Activated CD4-positive, alpha-beta T cell treated with anti-CD3 and anti-CD28 coated beads for 36 hours (primary cell): Measurements from ENCODE around the gene FEN1. TPM values are rescaled to one million over a fixed set of nuclear protein-coding genes. Genes with fewer than 3 reads are reported as not detected.

ENCODE experiments used
- ATAC-seq: fragments of 200-7000 bp; cut with Tn5 transposase; one replicate; pipeline ENCODE4 v1.10.0; 2021; ENCODE audit warnings: mild to moderate bottlenecking, moderate library complexity
- CTCF ChIA-PET: fragments of 350-600 bp; sonication (Branson Sonifier 250); formaldehyde crosslinking; loops from one replicate; lab custom pipeline; 2021; ENCODE audit warnings: antibody characterized with exemption; lab: Charles Lee
- POLR2A ChIA-PET: fragments of 350-600 bp; sonication (Branson Sonifier 250); formaldehyde crosslinking; loops from one replicate; lab custom pipeline; 2021; ENCODE audit warnings: antibody characterized with exemption, inconsistent platforms; lab: Charles Lee
- DNase-seq: peaks from one replicate; pipeline ENCODE4 v3.0.0-alpha.2; 2020
- H3K27ac Mint-ChIP-seq: one replicate; pipeline ENCODE4 v1.8.0; 2021; ENCODE audit warnings: mixed read lengths
- H3K27me3 Mint-ChIP-seq: one replicate; pipeline ENCODE4 v1.8.0; 2021; ENCODE audit warnings: mixed read lengths
- H3K36me3 Mint-ChIP-seq: one replicate; pipeline ENCODE4 v1.8.0; 2021; ENCODE audit warnings: low read depth, mixed read lengths
- H3K4me1 Mint-ChIP-seq: one replicate; pipeline ENCODE4 v1.8.0; 2021; ENCODE audit warnings: mixed read lengths
- H3K4me3 Mint-ChIP-seq: one replicate; pipeline ENCODE4 v1.8.0; 2021; ENCODE audit warnings: mild to moderate bottlenecking, moderate library complexity, mixed read lengths
- H3K9me3 Mint-ChIP-seq: one replicate; pipeline ENCODE4 v1.8.0; 2021; ENCODE audit warnings: low read depth, mixed read lengths
- intact Hi-C, 2 experiments: fragments of 100-400 bp; cut with DNase I in 1 of 2; cut with micrococcal nuclease in 1 of 2; formaldehyde crosslinking; loops; one replicate each; pipeline versions ENCODE4 v1.14.2 to v1.15.1; 2022 to 2024; cut with DNase I, micrococcal nuclease
- total RNA-seq, 2 experiments: library from RNA; stranded (reverse); gene quantifications; one replicate each; pipeline ENCODE4 v1.2.3, GENCODE V29; 2021

The FEN1 gene
- total RNA-seq, 2 experiments from 2014 or later = 70.0 to 108 TPM

DNA sequence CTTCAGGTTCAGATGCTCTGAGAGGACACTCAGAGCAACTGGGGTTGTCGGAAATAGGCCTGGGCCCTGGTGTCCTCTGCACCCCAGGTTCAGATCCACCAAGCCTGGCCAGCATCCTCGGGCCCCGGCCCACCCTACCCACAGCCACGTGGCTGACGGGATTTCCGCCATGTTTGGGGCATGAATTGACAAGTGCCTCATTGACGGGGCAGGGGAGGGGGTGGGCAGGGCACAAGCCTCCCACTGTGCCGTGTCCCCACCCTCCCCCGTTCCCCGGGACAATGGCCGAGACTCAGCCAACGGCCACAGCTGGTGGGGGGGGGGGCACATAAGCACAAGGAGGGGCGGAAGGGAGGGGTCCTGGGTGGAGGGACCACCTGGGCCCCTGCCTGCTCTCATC, 31.8 kb upstream of the FEN1 start:
- POLR2A ChIA-PET = no interaction called here
- no peaks in the 10 kb centered on the region for H3K27me3 Mint-ChIP-seq
- H3K27ac Mint-ChIP-seq = no peak overlapping the region
- intact Hi-C loops = no loop called here
- CTCF ChIA-PET = no interaction called here
- peaks cover 4% of the 10 kb centered on the region for H3K4me1 Mint-ChIP-seq
- H3K4me3 Mint-ChIP-seq = no peak overlapping the region
- DNase-seq (no peak), ATAC-seq (no peak)
- H3K36me3 Mint-ChIP-seq = no peaks in the 10 kb centered on the region
- H3K9me3 Mint-ChIP-seq = no peaks in the 10 kb centered on the region

GRCh38 chr11:61761440-61762222, 31.1 kb upstream of the FEN1 start:
- intact Hi-C loops = no loop called here
- Mint-ChIP-seq H3K4me1 (no peaks in the 10 kb centered on the region), H3K9me3 (no peaks in the 10 kb centered on the region), H3K27ac (no peak overlapping the region), H3K36me3 (no peaks in the 10 kb centered on the region), H3K4me3 (no peak overlapping the region), H3K27me3 (no peaks in the 10 kb centered on the region)
- no peak for DNase-seq
- CTCF ChIA-PET = no interaction called here
- POLR2A ChIA-PET = no interaction called here
- no peak for ATAC-seq

DNA sequence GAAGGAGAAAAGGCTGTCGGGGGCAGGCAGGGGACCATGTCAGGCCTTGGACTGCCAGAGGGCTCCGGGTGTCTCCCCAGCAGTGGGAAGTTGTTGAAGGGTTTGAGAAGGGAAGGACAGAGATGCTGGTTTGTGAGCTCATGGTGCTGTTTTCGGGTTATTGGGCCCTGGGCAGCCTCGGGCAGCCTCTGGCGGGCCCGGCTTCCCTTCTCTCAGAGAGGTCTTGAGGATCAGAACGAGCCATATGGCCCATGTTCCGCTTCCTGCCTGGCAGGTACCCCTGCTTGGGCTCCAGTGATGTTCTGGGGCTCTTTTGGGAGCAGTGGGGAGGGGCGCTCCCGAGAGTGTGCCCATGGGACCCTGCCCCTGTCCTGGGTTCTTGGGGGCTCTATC, 30.5 kb upstream of the FEN1 start:
- Mint-ChIP-seq H3K36me3 (no peaks in the 10 kb centered on the region), H3K4me3 (no peak overlapping the region), H3K4me1 (no peaks in the 10 kb centered on the region), H3K9me3 (no peaks in the 10 kb centered on the region), H3K27ac (no peak overlapping the region), H3K27me3 (no peaks in the 10 kb centered on the region)
- ATAC-seq (no peak), DNase-seq (no peak)
- ChIA-PET POLR2A (no interaction called here), CTCF (no interaction called here)
- intact Hi-C loops = no loop called here

DNA sequence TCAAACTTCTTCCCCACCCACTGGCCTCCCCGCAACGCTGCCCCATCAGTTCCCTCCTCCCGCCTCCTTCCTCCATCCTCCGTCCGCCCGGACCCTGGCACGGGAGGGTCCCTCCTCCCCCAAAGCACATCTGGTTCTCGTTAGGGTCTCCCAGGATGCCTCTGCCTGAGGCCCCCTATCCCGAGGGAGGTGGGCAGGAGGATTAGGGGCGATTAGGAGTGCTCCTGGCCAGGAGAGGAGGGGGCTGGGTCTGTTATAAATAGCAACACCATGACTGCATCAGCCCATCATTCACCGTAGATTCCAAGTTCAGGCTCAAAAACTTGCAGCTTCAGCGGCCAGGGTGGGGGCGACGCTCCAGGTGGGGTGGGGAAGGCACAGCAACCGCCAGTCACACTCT, 29.9 kb upstream of the FEN1 start:
- no peaks in the 10 kb centered on the region for H3K36me3 Mint-ChIP-seq
- no peaks in the 10 kb centered on the region for H3K4me1 Mint-ChIP-seq
- no peak overlapping the region for H3K27ac Mint-ChIP-seq
- no peak overlapping the region for H3K4me3 Mint-ChIP-seq
- no peaks in the 10 kb centered on the region for H3K9me3 Mint-ChIP-seq
- CTCF ChIA-PET = no interaction called here
- no peaks in the 10 kb centered on the region for H3K27me3 Mint-ChIP-seq
- DNase-seq = no peak
- ATAC-seq = no peak
- POLR2A ChIA-PET = no interaction called here
- intact Hi-C loops = no loop called here

- no peak overlapping the region for H3K27ac Mint-ChIP-seq
- intact Hi-C loops = no loop called here
- no peaks in the 10 kb centered on the region for H3K36me3 Mint-ChIP-seq
- ATAC-seq (no peak), DNase-seq (no peak)
- H3K9me3 Mint-ChIP-seq = no peaks in the 10 kb centered on the region
- no peaks in the 10 kb centered on the region for H3K27me3 Mint-ChIP-seq
- no peaks in the 10 kb centered on the region for H3K4me1 Mint-ChIP-seq
- ChIA-PET POLR2A (no interaction called here), CTCF (interaction anchor here (0.7 kb wide), 1 partner anchor 61 kb away, joined by 3 read pairs; no protein-coding TSS in a partner anchor)
- no peak overlapping the region for H3K4me3 Mint-ChIP-seq
These were observed 28.6 kb upstream of the FEN1 start for GRCh38 chr11:61763930-61764605.

DNA sequence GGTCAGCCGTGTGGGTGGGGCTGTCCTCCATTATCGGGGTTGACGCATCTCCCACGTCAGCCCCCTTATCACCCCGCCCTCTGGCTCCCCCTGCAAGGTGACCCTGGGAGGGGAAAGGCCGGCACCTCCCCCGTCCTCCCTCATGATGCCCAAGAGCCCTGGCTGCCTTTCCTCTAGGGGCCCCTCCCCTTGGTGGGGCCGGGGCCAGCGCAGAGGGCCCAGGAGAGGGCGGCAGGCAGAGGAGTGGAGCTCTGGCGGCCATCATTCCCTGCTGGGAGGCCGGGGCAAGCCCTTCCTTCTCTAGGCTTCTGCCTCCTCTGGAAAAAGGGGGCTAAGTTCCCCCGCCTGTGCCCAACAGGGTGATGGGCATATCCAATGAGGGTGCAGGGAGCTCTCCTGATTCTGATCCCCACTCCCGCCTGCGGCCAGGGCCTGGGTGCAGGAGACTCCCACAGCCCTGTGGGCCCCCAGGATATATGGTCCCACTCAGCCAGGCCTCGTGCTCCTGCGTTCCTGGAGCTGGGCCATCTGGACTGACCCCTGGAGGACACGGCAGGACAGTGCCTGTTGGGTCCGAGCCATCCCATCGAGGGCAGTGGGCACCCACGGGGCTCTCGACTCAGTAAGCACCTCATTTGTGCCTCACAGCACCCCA, 28.0 kb upstream of the FEN1 start:
- POLR2A ChIA-PET = no interaction called here
- no peaks in the 10 kb centered on the region for H3K9me3 Mint-ChIP-seq
- H3K36me3 Mint-ChIP-seq = no peaks in the 10 kb centered on the region
- no peaks in the 10 kb centered on the region for H3K27me3 Mint-ChIP-seq
- no peak overlapping the region for H3K27ac Mint-ChIP-seq
- CTCF ChIA-PET = interaction anchor here (0.7 kb wide), 1 partner anchor 61 kb away, joined by 3 read pairs; no protein-coding TSS in a partner anchor
- intact Hi-C loops = no loop called here
- H3K4me1 Mint-ChIP-seq = no peaks in the 10 kb centered on the region
- DNase-seq (no peak), ATAC-seq (no peak)
- no peak overlapping the region for H3K4me3 Mint-ChIP-seq

DNA sequence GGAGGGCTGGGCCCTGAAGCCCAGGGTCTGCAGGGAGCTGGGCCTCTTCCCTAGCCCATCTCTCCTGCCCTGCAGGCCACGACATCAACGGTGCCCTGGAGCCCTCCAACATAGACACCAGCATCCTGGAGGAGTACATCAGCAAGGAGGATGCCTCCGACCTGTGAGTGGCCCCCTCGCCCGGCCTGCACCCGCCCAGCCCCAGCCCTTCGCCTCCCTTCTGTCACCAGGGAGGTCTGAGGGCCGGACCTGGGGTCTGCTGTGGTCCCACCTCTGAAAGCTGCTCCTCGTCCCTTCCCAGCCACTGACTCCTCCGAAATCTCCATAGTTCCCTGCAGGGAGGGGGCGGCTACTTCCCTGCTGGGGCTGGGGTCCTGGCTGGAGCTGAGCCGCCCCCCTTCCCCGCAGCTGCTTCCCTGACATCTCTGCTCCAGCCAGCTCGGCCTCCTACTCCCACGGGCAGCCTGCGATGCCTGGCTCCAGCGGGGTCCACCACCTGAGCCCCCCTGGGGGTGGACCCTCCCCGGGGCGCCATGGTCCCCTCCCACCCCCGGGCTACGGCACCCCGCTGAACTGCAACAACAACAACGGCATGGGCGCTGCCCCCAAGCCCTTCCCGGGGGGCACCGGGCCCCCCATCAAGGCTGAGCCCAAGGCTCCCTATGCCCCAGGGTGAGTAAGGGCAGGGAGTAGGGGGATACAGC, 27.0 kb upstream of the FEN1 start:
- Mint-ChIP-seq H3K27me3 (no peaks in the 10 kb centered on the region), H3K9me3 (no peaks in the 10 kb centered on the region), H3K4me1 (no peaks in the 10 kb centered on the region), H3K4me3 (no peak overlapping the region), H3K36me3 (no peaks in the 10 kb centered on the region), H3K27ac (no peak overlapping the region)
- no peak for ATAC-seq
- DNase-seq = no peak
- CTCF ChIA-PET = interaction anchor here (0.6 kb wide), 1 partner anchor 63 kb away, joined by 4 read pairs; no protein-coding TSS in a partner anchor
- intact Hi-C loops = no loop called here
- POLR2A ChIA-PET = no interaction called here

DNA sequence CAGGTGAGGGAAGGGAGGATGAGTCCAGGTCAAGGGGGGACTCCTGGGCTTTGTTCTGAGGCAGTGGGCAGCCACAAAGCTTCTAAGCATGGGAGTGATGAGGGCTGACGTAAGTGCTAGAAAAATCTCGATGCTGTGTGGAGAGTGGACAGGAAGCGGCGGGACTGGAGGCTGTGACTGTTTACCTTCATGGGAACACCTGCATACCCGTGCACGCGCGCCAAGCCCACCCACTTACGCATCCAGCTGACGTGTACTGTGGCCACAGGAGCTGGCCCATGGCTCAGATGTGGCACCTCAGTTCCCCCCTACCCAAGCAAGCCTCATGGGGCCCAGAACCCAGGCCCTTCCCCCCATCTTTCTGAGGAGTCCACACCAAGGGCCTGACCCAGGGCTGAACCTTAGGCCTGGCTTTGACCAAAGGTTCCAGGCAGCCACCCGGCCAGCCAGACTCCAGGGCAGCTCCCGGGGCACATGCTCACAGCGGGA, 26.3 kb upstream of the FEN1 start:
- no peak for ATAC-seq
- Mint-ChIP-seq H3K4me1 (no peaks in the 10 kb centered on the region), H3K36me3 (no peaks in the 10 kb centered on the region), H3K27ac (no peak overlapping the region), H3K9me3 (no peaks in the 10 kb centered on the region), H3K4me3 (no peak overlapping the region), H3K27me3 (no peaks in the 10 kb centered on the region)
- intact Hi-C loops = no loop called here
- ChIA-PET POLR2A (no interaction called here), CTCF (interaction anchor here (0.6 to 1.0 kb wide), 2 partner anchors 19 to 400 kb away, joined by 3 read pairs; no protein-coding TSS in a partner anchor)
- no peak for DNase-seq

- ChIA-PET POLR2A (no interaction called here), CTCF (interaction anchor here (0.6 kb wide), 1 partner anchor 9 kb away, joined by 3 read pairs; no protein-coding TSS in a partner anchor)
- DNase-seq = no peak
- no peak overlapping the region for H3K4me3 Mint-ChIP-seq
- no peaks in the 10 kb centered on the region for H3K36me3 Mint-ChIP-seq
- intact Hi-C loops = no loop called here
- H3K27me3 Mint-ChIP-seq = no peaks in the 10 kb centered on the region
- no peaks in the 10 kb centered on the region for H3K4me1 Mint-ChIP-seq
- no peak overlapping the region for H3K27ac Mint-ChIP-seq
- ATAC-seq = no peak
- no peaks in the 10 kb centered on the region for H3K9me3 Mint-ChIP-seq
These were observed 24.2 kb upstream of the FEN1 start for GRCh38 chr11:61768376-61769076.

DNA sequence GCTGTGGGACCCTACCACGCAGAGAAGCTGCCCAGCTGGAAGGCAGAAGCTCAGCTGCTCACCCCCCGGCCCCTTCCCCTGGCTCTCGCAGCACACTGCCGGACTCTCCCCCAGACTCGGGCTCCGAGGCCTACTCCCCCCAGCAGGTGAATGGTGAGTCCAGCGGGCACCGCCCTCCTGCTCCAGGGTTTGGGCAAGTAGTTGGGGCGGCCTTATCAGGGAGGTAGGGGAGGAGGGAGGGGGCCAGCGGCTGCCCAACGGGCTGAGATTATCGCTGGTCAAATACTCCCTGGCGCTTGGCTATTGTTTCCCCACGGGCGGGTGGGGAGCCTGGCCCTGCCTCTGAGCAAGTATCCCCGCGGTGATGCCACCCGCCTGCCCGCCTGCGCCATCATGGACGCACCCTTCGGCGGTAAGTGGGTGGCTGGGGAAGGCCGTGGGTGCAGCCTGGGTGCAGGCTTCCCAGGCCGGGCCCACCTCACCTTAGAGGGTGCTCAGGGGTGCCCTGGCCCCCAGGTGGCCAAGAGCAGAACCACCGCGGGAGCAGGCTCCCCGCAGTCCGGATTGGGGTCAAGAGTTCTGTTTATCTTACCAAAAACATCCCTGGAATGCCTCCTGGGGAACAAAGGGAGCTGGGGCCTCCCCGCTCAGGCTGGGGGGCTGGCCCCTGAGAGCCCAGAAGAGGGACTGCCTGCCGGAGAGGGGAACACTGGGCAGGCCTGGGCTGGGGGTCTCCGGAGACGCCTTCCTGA, 23.4 kb upstream of the FEN1 start:
- ATAC-seq (no peak), DNase-seq (no peak)
- Mint-ChIP-seq H3K4me1 (no peaks in the 10 kb centered on the region), H3K4me3 (no peak overlapping the region), H3K27me3 (no peaks in the 10 kb centered on the region), H3K27ac (no peak overlapping the region), H3K36me3 (no peaks in the 10 kb centered on the region), H3K9me3 (no peaks in the 10 kb centered on the region)
- POLR2A ChIA-PET = no interaction called here
- intact Hi-C loops = no loop called here
- CTCF ChIA-PET = no interaction called here
